ENCODE results near the gene ZNF860. TPM values are rescaled to one million over a fixed set of nuclear protein-coding genes. Genes with fewer than 3 reads are reported as not detected.

ZNF860 gene

Small RNA genes within 50 kb of the gene (small RNA-seq; reads per million reads assigned to genes)
- not detected for gene RF00402 (ENCODE audit: insufficient read depth)
